SK-N-SH treated with all-trans-retinoic acid at 6 μM for 48 hours (cell line): ENCODE measurements around the gene TMC6.
A peak's percentile ranks its signal among the peaks of the same experiment; 100 is the strongest.

Experiments
- ATAC-seq: fragments of 200-7000 bp; cut with Tn5 transposase; 3 replicates; pipeline ENCODE4 v1.9.1; 2020; ENCODE audit warnings: mild to moderate bottlenecking, moderate library complexity
- ARNTL ChIP-seq: fragments of 450-650 bp; formaldehyde crosslinking; IDR thresholded peaks from 2 replicates; pipeline ENCODE4 v1.5.0; 2020; ENCODE audit warnings: low read depth, mild to moderate bottlenecking, moderate library complexity, borderline replicate concordance
- BACH2 ChIP-seq: fragments of 250-450 bp; sonication (Bioruptor Pico); IDR thresholded peaks from 2 replicates; pipeline ENCODE4 v1.9.0; 2021; ENCODE audit warnings: mild to moderate bottlenecking, borderline replicate concordance
- ESRRG ChIP-seq: fragments of 250-450 bp; sonication (Bioruptor Pico); IDR thresholded peaks from 2 replicates; pipeline ENCODE4 v1.6.1; 2021; ENCODE audit warnings: mild to moderate bottlenecking
- GLIS3 ChIP-seq: fragments of 250-450 bp; sonication (Bioruptor Pico); IDR thresholded peaks from 2 replicates; pipeline ENCODE4 v1.5.0; 2020; ENCODE audit warnings: mild to moderate bottlenecking, moderate library complexity
- ISL1 ChIP-seq: fragments of 250-450 bp; sonication (Bioruptor Pico); IDR thresholded peaks from 2 replicates; pipeline ENCODE4 v2.1.2; 2022; ENCODE audit warnings: mild to moderate bottlenecking, moderate library complexity
- OSR1 ChIP-seq: fragments of 250-450 bp; sonication (Bioruptor Pico); IDR thresholded peaks from 2 replicates; pipeline ENCODE4 v1.8.0; 2022; ENCODE audit warnings: moderate library complexity, mild to moderate bottlenecking, inconsistent platforms
- PPARA ChIP-seq: fragments of 250-450 bp; sonication (Bioruptor Pico); IDR thresholded peaks from 2 replicates; pipeline ENCODE4 v1.5.0; 2020; ENCODE audit warnings: mild to moderate bottlenecking, borderline replicate concordance
- RARB ChIP-seq: fragments of 250-450 bp; sonication (Bioruptor Pico); IDR thresholded peaks from 2 replicates; pipeline ENCODE4 v1.8.0; 2021; ENCODE audit warnings: mild to moderate bottlenecking, moderate library complexity
- SNAI2 ChIP-seq: fragments of 250-450 bp; sonication (Bioruptor Pico); IDR thresholded peaks from 2 replicates; pipeline ENCODE4 v1.5.0; 2020; ENCODE audit warnings: mild to moderate bottlenecking, moderate library complexity
- TCF4 ChIP-seq: fragments of 250-450 bp; sonication (Bioruptor Pico); IDR thresholded peaks from 2 replicates; pipeline ENCODE4 v1.8.0; 2021; ENCODE audit warnings: mild to moderate bottlenecking, moderate library complexity, borderline replicate concordance
- TOX ChIP-seq: fragments of 250-450 bp; sonication (Bioruptor Pico); IDR thresholded peaks from 2 replicates; pipeline ENCODE4 v1.8.0; 2021; ENCODE audit warnings: mild to moderate bottlenecking, moderate library complexity, borderline replicate concordance
- TSHZ2 ChIP-seq: fragments of 250-450 bp; sonication (Bioruptor Pico); IDR thresholded peaks from 2 replicates; pipeline ENCODE4 v1.5.0; 2020; ENCODE audit warnings: mild to moderate bottlenecking, moderate library complexity
- ZC3H10 ChIP-seq: fragments of 250-450 bp; sonication (Bioruptor Pico); IDR thresholded peaks from 2 replicates; pipeline ENCODE4 v1.5.1; 2021; ENCODE audit warnings: mild to moderate bottlenecking, moderate library complexity
- ZFP3 ChIP-seq: fragments of 250-450 bp; sonication (Bioruptor Pico); IDR thresholded peaks from 2 replicates; pipeline ENCODE4 v1.5.0; 2020; ENCODE audit warnings: mild to moderate bottlenecking, moderate library complexity
- ZFP30 ChIP-seq: fragments of 450-650 bp; formaldehyde crosslinking; IDR thresholded peaks from 2 replicates; pipeline ENCODE4 v1.5.0; 2022; ENCODE audit warnings: mild to moderate bottlenecking, moderate library complexity
- ZNF565 ChIP-seq: fragments of 450-650 bp; formaldehyde crosslinking; conservative IDR thresholded peaks from 2 replicates; pipeline ENCODE4 v1.5.0; 2020; ENCODE audit warnings: low read depth, mild to moderate bottlenecking, moderate library complexity
- ZNF70 ChIP-seq: fragments of 450-650 bp; formaldehyde crosslinking; IDR thresholded peaks from 2 replicates; pipeline ENCODE4 v1.5.0; 2020; ENCODE audit warnings: mild to moderate bottlenecking, moderate library complexity
- ZNF8 ChIP-seq: fragments of 450-650 bp; formaldehyde crosslinking; IDR thresholded peaks from 2 replicates; pipeline ENCODE4 v1.5.0; 2020; ENCODE audit warnings: mild to moderate bottlenecking, moderate library complexity
- TF ChIP-seq, protein P1 (sequence below): fragments of 250-450 bp; sonication (Bioruptor Pico); IDR thresholded peaks from 2 replicates; pipeline ENCODE4 v1.8.0; 2020; ENCODE audit warnings: mild to moderate bottlenecking, moderate library complexity, borderline replicate concordance
- TF ChIP-seq, protein P2 (sequence below): fragments of 250-450 bp; sonication (Bioruptor Pico); IDR thresholded peaks from 2 replicates; pipeline ENCODE4 v1.8.0; 2021; ENCODE audit warnings: low read depth, mild to moderate bottlenecking, moderate library complexity, borderline replicate concordance
- TF ChIP-seq, protein P3 (sequence below): fragments of 250-450 bp; sonication (Bioruptor Pico); IDR thresholded peaks from 2 replicates; pipeline ENCODE4 v1.5.1; 2020; ENCODE audit warnings: low read depth, mild to moderate bottlenecking, moderate library complexity

Gene TMC6

DNA sequence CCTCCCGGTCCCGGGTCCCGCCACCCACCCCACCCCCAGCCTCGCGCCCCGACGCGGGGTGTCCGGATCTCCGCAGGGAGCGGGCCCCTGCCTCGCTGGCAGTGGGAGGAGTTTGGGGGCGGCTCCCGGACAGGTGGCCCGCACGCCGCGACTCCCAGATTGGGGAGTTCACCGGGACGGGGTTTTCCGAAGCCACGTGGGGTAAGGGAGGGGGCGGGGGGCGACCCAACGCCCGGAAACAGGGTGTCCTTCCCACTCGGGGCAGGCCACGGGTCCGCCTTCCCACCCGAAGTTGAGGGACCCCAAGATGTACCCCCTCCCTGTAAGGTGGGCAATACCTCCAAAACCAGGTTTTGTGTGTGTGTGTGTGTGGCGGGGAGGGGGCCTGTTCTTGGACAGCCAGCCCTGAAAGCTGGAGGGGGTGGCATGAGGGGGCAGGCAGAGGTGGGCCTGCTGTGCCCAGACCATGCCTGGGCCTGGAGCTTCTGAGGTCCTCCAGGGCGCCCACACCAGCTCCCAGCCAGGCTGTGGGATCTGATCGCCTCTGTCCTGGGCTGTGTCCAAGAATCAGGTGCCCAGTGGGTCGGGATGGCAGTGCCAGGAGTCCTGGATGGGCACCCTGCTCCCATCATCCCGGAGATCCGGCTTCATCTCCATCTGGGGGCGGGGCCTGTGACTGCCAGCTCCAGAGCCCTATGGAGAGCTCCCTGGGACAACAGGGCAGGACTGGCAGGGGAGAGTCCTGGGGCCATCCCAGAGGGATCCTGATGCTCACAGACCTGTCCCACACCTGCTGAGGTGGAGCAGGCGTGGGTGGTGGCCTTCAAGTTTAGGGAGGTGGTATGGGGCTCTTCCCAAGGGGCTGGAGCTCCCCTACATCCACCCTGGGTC is 40.6 kb upstream of the TMC6 start:
- TF ChIP-seq ESRRG (CRISPR knock-in tag) (no peak), RARB (CRISPR knock-in tag) (no peak), ZNF70 (CRISPR knock-in tag) (no peak), BACH2 (CRISPR knock-in tag) (no peak), PPARA (CRISPR knock-in tag) (no peak), ZC3H10 (CRISPR knock-in tag) (no peak), ZNF565 (CRISPR knock-in tag) (no peak)
- peak; percentile 90 for ATAC-seq

- peak; percentile 71 for ATAC-seq
- TF ChIP-seq ZFP30 (CRISPR knock-in tag), result no peak
- TF ChIP-seq SNAI2 (CRISPR knock-in tag), result peak; percentile 63; the same call in 1 of the 2 replicates
- TF ChIP-seq, protein P1, sequence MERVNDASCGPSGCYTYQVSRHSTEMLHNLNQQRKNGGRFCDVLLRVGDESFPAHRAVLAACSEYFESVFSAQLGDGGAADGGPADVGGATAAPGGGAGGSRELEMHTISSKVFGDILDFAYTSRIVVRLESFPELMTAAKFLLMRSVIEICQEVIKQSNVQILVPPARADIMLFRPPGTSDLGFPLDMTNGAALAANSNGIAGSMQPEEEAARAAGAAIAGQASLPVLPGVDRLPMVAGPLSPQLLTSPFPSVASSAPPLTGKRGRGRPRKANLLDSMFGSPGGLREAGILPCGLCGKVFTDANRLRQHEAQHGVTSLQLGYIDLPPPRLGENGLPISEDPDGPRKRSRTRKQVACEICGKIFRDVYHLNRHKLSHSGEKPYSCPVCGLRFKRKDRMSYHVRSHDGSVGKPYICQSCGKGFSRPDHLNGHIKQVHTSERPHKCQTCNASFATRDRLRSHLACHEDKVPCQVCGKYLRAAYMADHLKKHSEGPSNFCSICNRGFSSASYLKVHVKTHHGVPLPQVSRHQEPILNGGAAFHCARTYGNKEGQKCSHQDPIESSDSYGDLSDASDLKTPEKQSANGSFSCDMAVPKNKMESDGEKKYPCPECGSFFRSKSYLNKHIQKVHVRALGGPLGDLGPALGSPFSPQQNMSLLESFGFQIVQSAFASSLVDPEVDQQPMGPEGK (CRISPR knock-in tag), result peak; percentile 22; the same call in 1 of the 2 replicates
- TF ChIP-seq, protein P2, sequence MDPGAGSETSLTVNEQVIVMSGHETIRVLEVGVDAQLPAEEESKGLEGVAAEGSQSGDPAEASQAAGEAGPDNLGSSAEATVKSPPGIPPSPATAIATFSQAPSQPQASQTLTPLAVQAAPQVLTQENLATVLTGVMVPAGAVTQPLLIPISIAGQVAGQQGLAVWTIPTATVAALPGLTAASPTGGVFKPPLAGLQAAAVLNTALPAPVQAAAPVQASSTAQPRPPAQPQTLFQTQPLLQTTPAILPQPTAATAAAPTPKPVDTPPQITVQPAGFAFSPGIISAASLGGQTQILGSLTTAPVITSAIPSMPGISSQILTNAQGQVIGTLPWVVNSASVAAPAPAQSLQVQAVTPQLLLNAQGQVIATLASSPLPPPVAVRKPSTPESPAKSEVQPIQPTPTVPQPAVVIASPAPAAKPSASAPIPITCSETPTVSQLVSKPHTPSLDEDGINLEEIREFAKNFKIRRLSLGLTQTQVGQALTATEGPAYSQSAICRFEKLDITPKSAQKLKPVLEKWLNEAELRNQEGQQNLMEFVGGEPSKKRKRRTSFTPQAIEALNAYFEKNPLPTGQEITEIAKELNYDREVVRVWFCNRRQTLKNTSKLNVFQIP (CRISPR knock-in tag), result no peak
- no peak for TF ChIP-seq ARNTL (CRISPR knock-in tag)
- no peak for TF ChIP-seq TSHZ2 (CRISPR knock-in tag)
- no peak for TF ChIP-seq ISL1 (CRISPR knock-in tag)
- TF ChIP-seq ZNF8 (CRISPR knock-in tag), result no peak
- no peak for TF ChIP-seq TCF4 (CRISPR knock-in tag)
Observed at GRCh38 chr17:78168242-78168902, 39.8 kb upstream of the TMC6 start, which contains the start of gene SYNGR2. Gene SYNGR2, plus strand, starts transcription at chr17:78168581. Its CDS starts 36 bp downstream, at chr17:78168617.

- no peak for ATAC-seq
- TF ChIP-seq ZFP30 (CRISPR knock-in tag) (no peak), ZNF8 (CRISPR knock-in tag) (no peak), ESRRG (CRISPR knock-in tag) (no peak), ZFP3 (CRISPR knock-in tag) (no peak), TOX (CRISPR knock-in tag) (no peak), BACH2 (CRISPR knock-in tag) (no peak), ZC3H10 (CRISPR knock-in tag) (no peak), OSR1 (CRISPR knock-in tag) (no peak), GLIS3 (CRISPR knock-in tag) (no peak), SNAI2 (CRISPR knock-in tag) (no peak), ISL1 (CRISPR knock-in tag) (no peak), PPARA (CRISPR knock-in tag) (no peak), ZNF565 (CRISPR knock-in tag) (no peak)
- TF ChIP-seq, protein P2 (CRISPR knock-in tag), result no peak
- TF ChIP-seq, protein P3, sequence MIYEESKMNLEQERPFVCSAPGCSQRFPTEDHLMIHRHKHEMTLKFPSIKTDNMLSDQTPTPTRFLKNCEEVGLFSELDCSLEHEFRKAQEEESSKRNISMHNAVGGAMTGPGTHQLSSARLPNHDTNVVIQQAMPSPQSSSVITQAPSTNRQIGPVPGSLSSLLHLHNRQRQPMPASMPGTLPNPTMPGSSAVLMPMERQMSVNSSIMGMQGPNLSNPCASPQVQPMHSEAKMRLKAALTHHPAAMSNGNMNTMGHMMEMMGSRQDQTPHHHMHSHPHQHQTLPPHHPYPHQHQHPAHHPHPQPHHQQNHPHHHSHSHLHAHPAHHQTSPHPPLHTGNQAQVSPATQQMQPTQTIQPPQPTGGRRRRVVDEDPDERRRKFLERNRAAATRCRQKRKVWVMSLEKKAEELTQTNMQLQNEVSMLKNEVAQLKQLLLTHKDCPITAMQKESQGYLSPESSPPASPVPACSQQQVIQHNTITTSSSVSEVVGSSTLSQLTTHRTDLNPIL (CRISPR knock-in tag), result no peak
- TF ChIP-seq, protein P1 (CRISPR knock-in tag), result no peak
- TF ChIP-seq, all 23 proteins: peak for 0
Observed at GRCh38 chr17:78166416-78166815, 37.9 kb upstream of the TMC6 start.
